SW 1271 (cell line): ENCODE results near the gene PLCL2.

Experiments used
- DNase-seq, 2 experiments: peaks; one replicate each; lab custom pipeline; 2025; lab: John Stamatoyannopoulos, UW

The PLCL2 gene

DNA sequence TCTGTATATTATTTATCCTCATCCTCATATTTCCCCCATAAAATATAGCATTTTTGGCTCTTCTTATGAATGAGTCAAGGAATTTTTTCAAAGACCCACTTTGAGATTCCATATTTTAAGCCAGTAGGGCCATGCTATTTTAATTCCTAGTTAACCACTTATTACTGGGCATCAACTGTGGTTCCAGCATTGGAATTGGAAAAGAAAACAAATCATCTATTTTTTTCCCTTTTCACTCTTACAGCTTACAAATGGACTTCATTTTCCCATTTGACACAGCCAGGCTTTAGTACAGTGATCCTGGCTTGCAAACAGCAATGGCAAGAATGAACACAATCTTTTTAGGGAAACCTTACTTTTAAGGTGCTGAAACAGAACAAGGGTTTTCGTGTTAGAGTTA is 19.4 kb upstream of the PLCL2 start:
- no peak for DNase-seq

DNA sequence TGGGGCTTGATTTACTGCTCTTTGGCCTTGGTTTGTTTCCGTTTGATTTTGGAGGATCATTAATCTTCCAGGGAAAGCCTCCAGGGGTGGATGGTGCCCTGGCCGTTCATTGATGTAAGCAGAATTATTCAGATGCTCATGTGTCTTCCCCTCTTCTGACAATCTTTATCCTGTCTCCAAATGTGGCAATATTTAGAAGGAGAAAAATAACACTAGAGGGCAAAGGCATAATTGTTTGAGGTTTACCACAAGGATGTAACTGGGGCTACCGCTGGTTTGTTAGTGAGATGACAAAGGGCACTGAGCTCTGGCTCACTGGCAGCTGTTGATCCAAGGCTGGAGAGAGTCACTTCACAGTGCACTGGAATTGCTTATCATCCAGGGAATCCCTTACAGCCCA is 18.2 kb upstream of the PLCL2 start:
- no peak for DNase-seq

DNA sequence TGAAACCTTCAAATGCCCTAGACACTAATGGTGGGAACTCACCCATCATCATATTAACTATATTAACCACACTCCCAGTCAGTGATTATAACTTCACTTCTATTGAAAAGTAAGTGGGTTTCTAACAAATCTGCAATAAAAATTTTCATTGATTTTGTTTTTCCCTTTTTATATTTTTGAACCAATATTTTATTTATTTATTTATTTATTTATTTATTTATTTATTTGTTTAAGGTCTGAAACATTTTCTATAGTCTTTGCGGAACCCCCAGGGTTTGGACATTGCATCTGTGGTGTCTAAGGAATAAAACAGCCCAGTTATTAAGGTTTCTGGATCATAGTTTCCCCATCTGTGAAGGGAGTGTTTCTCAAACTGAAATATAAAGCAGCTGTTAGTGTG is 16.2 kb upstream of the PLCL2 start:
- no peak for DNase-seq

DNA sequence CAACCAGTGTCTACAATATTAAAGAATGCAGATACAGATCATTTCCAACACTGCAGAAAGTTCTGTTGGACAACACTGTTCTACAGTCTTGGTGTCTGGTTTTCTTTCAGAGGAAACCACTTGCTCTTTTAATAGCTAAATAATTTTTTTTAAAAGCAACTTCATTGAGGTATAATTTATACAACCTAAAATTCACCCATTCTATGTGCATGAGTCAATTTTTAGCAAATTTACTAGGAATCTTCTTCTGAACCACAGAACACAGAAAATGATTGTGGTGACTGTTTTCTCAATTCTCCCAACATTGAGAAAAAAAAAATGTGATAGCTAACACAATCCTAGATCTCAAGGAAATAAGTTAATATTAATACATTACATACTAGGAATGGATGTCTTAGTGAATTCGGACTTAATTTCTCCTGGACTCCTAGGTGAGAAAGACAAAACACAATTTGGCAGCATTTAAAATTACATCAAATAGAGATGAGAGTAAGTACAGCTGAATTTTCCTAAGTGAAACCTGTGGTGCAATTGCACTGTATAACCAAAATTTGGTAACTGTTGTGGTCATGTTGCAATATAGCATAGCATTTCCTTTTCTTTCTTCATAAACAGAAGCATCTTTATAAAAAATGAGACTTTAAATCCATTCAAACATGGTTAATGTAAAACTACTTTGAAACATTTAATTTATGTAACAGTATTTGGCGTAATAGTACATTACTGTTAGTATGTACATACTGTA is 15.3 kb upstream of the PLCL2 start:
- no peak for DNase-seq

DNA sequence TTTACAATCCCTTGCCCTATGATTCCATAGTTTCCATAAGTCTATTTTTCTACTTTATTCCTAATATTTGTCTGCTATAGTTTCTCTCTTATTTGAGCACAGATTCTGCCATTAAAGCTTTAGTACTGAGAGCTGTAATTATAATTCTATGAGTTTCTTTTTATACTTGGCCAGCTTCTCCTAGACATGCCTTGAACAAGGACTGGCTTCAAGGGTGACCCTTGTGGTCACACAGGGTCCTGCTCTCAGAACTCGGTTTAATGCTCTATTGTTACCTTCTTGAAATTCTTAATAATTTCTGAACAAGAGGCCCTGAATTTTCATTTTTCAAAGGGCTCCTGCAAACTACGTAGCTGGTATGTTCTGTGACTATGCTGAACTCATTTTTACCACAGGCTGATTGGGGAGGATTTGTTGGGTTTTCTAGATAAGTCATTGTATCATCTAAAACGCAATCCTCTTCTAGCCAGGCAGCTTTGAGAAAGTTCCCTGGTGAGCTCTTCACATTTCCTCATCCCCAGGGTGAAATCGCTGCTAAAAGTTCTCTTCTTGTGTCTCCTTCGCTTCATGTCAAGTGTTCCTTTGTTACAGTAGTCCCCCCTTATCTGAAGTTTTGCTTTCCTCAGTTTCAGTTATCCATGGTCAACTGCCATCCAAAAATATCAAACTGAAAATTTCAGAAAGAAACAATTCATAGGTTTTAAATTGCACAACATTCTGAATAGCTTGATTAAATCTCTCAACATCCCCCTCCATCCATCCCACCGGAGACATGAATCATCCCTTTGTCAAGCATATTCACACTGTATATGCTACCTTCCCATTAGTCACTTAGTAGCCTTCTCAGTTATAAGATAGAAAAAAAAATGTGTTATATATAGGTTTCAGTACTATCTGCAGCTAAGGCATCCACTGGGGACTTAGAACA is 12.6 kb upstream of the PLCL2 start:
- DNase-seq: no peak

DNA sequence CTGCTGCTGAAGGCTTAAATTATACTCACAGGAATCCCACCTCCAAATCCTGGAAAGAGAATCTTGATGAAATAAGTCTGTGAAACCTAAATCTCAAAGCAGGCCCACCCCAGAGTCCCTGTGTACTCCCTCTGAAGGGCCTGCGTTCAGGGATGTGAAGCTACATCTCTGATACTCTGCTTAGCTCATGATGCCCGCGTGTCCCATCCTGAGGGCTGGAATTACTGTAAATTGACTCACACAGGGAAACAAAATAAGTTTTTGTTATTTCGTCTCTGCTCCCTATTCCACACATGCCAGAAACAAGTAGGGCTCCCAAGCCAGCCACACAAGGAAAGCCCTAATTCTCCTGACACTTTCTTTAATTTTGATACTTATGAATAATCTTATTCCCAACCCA is 10.9 kb upstream of the PLCL2 start:
- no peak for DNase-seq

DNA sequence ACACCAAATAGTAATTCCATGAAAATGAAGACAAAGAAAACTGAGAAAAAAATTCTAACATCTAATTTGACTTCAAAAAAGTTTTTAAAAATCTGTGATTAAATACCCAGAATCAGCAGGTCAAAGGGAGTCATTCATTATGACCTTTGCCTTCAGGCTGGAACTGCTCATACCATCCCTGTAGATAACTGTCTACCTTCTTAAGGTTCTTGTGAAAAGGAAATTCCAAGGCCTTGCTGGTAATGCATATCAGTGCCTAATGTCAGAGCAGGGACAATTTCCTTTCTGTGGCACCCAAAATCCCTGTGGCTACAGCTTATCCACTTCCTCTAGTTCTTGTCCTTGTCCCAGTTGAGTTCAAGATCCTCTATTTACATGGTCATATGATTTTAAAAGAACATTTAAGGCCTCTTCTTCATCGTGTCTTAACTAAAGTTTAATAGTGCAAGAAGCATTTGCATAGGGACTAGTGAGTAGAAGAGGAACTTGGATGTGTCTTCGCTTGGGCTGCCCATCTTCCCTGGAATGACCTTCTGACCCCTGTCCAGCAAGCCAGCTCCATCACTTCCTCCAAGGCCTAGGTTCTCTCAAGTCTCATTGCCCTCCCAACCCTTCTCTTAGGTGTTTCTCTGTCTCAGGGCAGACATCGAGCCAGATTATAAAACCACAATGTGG is 8.7 kb upstream of the PLCL2 start:
- DNase-seq: no peak

DNA sequence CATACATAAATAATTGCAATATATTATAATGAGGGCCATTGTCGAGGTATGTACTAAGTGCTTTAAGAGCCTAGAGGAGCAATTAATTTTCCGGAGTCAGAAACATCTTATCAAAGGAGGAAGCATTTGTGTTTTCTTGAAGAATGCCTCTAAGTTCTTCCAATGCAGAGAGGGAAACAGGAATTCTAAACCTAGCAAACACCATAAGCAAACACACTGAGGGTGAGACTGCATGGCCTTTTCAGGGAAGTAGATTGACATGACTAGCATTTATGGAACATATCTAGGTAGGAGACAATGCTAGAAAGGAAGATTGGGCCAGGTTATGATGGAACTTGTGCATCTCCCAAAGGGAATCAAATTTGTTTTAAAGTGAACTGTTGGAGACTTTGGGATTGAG is 7.2 kb upstream of the PLCL2 start:
- no peak for DNase-seq

DNA sequence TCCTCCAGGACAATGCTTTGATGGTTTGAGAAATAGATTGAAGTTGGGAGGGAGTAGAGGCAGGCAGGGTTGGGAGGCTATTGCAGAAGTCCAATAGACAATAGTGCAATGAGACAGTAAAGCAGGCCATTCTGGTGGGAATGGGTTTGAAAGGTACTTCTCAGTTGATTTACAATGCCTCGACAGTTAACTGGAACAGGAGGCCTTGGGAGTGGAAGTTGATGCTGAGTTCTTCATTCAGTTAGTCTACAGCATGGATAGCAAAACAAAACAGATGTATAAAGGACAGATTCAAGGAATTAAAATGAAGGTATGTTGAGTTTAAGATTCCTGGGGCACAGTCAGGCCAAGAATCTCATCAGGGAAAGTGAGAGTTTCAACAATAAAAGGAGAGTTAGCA is 6.8 kb upstream of the PLCL2 start:
- DNase-seq: no peak

DNA sequence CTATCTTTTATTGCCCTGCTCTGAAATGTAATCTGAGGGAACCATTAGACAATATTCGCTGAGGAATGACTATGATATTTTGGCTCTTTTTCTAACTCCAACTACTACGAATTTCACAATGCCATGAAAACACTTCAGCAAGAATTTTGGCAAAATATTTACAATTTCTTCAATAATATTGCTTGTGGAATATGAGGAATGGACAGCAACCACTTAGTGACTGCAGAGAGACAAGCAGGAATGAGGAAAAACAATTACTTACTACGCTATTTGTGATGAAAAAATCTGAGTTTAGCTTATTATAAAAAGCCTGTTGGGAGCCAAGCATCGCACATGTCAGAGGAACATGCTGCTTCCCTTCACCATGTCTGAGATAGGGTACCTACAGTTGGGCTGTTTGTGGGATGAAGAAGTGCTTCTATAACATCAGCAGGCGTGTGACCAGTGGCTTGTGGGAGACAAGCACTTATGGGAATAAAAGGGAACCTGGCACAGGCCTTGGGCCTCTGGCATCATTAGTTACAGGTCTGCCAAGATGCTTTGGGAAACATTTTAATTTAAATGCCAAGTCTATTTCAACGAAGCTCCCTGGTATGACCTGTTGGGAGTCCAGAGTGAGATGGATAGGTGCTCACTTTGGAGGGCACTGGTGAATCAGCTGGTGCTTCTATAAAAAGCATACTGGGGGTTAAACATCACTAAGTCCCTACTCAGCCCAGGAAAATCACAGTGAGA is 2.7 kb upstream of the PLCL2 start:
- DNase-seq: no peak

DNA sequence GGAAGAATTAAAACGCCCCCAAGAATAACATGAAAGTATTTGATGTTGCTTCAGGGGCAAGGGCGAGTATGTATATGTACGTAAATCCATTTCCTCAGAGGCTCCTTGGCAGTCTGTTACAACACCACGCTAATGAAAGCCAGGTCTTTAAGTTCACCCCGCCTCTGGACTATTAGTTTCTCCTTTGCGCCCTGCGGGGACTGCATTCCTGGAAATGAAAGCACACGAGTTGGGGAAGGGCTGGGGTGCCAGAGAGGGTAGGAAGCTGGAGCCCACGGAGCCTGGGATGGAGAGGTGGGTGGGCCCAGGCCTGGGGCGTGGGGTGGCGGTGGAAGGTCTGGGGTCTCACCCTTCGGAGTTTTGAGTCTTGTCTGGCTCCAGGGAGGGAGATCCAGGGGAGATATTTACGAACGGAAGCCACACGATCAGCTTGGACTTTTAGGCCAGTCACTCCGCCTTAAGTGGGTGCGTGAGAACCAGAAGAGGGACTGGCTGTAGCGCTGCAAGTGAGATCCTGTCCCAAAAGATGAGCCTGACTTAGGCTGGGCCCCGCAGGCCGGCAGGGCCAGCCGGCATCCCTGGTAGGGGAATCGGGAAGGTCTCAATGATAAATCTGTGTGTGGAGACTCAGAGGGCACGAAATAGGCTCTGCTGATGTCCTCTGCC is 1.6 kb upstream of the PLCL2 start:
- no peak for DNase-seq

DNA sequence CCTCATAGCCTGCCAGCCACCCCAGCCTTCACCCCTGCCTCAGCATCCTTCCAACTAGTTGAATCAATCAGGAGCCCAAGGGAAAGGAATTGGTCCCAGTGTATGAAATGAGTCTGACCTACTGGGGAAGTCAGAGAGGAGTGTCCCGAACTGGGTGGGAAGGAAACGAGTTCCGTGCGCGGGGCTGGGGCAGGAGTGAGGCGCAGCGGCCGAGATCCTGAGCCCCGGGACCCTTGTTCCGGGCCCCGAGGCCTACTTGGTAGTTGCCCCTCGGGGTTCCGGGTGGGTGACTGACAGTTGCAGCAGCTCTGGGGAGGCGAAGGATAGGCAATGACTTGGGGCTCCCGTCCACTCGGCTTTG is 1.1 kb upstream of the PLCL2 start:
- DNase-seq: no peak

DNA sequence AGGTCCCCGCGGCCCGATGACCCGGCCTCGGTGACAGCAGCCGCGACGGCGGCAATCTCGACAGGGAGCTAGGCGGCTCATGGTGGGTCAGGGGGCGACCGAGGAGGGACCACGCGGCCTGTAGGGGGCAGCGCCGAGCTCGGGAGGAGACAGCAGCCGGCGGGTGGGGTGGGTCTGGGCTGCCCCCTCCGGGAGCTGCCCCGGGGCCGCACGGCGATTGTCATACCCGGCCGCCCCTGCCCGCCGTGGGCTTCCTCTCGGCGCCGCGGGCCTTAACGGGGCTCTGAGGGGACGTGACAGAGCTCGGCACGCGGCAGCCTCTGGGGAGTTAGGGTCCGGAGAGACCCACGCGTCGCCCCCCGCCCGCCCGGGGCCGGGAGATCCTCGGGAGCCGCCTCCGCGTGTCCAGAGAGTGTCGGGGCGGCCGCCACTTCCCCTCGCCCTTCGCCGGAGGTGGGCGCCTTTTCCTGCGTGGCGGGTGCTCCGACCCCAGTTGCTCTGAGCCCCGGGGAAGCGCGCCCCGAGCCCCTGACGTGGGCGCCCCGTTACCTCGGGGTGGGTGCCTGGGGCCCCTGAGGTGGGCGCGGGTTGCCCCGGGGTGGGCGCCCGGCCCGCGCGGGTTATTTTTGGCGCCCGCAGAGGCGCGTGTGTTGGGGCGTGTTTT is 539 bp upstream of the PLCL2 start:
- DNase-seq: peak in 1 of 2 experiments; percentile 22

DNA sequence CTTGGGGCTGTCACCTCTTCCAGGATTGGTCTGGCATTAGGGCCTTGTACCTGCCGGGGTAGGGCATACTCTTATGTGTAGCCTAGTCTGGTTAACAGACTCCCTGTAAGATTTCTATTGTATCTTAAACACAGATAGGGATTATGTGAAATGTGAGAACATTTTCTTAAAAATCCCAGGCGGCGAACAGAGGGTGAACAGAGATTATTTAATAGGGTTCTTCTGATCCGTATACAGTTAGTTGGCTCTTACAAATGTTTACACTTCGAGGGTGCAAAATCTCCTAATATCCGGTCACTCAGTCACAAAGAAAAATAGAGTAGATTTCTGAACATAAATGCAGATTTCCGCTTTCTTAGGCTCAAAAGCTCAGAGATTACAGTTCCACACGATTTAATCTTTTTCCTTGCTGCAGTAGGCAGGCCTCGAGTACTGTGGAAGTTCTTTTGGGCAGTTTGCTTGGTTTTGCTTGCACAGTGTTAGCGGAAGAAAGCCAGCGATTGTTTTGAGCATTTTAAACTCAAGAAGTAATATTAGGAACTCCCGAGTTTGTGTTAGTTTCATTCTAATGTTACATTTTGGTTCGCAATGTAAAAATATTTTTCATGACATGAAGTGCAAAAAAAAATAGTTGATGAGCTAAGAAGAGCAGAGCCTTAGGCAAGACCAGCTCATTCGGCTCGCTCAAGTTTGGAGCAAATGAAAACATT is 993 bp downstream of the PLCL2 start:
- DNase-seq: no peak

DNA sequence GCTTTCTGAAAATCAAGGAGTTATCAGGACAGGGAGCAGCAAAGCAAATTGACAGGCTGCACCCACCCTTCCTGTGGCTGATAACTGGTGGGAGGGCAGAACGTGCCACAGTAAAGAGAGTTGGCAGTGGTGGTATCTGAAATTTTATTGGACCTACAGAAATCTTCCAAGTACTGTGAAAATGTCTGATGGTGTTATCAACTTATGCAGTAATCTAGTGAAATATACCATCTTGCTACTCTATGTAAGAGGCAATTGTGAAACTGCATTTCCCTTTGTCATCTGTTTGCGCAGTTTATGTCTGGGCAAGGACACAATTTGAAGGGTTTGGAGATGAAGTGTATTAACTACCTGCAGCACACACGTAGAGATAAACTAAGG is 1.5 kb downstream of the PLCL2 start:
- DNase-seq: no peak

DNA sequence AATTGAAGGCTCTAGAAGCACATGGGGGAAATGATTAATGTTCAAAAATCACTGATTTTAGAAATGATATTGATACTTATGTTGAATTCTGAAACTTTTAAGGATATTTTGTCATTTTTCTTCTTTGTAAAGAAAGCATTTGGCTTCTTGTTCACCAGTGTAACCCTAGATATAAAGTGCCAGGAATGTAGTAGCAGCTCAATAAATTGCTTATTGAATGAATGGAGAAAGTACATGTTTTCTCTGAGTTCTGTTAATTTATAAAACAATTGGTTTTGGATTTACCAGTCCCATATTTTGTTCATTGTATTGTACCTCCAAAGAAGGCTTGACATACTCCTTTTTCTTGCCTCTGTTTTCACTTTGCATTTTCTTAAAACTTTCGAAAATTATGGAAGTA is 2.4 kb downstream of the PLCL2 start:
- DNase-seq: no peak

DNA sequence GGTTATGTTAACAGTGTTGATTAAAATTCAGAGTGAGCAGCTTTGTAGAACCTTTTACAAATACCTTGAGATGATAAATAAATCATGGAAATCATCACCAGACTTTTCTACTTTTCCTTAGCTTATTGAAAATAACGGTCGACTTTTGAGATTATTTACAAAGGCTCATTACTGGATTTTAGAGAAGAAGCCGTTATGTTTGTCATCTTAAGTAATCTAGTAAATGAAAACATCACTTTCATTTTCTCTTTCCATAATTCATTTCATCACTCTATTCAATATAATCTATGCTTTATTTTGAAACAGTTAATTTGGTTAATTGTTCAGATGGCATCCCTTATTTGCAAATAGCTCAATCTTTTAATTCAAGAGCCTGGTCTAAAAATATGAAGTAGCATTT is 3.6 kb downstream of the PLCL2 start:
- DNase-seq: no peak

DNA sequence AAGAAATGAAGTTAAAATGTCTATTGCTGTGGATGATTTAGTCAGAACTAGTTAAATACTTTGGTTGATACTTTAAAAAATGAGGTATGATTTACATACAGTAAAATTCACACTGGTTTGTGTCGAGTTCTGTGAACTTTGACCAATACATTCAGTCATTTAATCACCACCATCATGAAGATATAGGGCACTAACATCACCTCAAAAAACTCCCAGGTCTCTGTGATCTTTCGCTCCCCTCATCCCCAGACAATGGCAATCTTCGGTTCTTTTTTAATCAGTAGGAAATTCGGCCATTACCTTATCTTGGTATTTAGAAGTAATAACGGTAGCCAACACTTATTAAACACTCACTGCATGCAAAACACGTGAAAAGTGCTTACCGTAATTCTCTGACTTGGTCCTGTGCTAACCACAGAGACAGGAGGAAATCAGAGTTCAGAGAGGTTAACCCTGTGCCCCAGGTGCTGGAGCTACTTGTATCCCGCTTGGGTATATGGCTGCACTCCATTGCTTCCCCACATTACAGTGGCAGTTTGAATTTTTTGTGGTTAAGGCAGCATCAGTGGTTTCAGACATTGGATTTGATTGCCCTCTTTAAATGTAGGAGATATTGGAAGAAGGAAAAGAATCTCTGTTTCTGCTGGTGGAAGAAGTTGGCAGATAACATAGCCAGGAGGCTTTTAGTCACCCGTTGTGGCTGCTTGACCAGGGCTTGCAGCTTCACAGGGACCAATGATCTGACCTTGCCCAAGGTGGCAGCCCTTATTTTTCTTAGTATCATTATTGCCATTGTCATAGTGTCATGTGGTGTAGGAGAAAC is 4.2 kb downstream of the PLCL2 start:
- DNase-seq: no peak

DNA sequence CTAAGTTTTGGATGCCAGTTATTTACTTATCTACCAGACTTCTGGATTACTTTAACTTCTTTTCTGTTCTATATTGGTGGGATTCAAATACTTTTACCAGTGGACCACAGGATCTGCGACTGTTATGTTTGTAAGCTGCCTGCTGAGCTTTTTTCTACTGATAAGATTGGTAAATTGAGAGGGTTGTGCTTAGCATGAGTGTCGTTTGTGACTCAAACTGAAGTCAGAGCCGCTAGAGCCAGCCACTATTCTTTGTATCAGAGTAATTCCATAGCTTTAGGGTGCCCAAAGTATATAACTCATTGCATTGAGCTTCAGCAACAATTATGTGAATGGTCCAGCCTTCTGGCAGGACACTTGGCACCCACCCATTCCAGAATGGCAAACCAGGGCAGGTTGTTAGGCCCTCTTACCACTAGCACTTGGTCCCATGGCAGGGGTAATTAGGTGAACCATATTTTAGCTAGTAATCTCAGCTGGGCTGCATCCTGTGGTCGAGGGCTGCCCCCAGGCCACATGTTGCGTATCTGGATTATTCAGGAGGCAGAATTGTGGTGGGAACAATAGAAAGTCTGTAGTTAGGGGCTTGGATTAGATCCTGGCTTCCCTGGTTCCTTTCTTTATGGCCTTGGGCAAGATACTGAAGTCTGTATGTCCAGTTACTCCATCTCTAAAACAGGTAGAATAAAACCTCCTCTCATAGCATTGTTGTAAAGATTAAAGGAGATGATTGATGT is 6.0 kb downstream of the PLCL2 start:
- no peak for DNase-seq
